Ishikawa (cell line): ENCODE measurements around the gene PPP1R9B.

Experiments
- CEBPB ChIP-seq: IDR thresholded peaks from 2 replicates; pipeline ENCODE4 v1.6.1; 2012
- CREB1 ChIP-seq: IDR thresholded peaks from 2 replicates; pipeline ENCODE4 v1.6.1; 2012; ENCODE audit warnings: low read depth
- EGR1 ChIP-seq: IDR thresholded peaks from 2 replicates; pipeline ENCODE4 v1.6.1; 2012
- EP300 ChIP-seq: IDR thresholded peaks from 2 replicates; pipeline ENCODE4 v1.6.1; 2012; ENCODE audit warnings: borderline replicate concordance
- FOXM1 ChIP-seq: IDR thresholded peaks from 2 replicates; pipeline ENCODE4 v1.6.1; 2012; ENCODE audit warnings: low read depth, borderline replicate concordance
- MAX ChIP-seq: IDR thresholded peaks from 2 replicates; pipeline ENCODE4 v1.6.1; 2012
- NFIC ChIP-seq: IDR thresholded peaks from 2 replicates; pipeline ENCODE4 v1.6.1; 2012
- RAD21 ChIP-seq: IDR thresholded peaks from 2 replicates; pipeline ENCODE4 v1.6.1; 2012; ENCODE audit warnings: low read depth
- REST ChIP-seq: IDR thresholded peaks from 2 replicates; pipeline ENCODE4 v1.6.1; 2012; ENCODE audit warnings: low read depth, mild to moderate bottlenecking
- TAF1 ChIP-seq: IDR thresholded peaks from 2 replicates; pipeline ENCODE4 v1.6.1; 2012; ENCODE audit warnings: low read depth, mild to moderate bottlenecking
- TCF12 ChIP-seq: IDR thresholded peaks from 2 replicates; pipeline ENCODE4 v1.6.1; 2012; ENCODE audit warnings: low read depth
- TEAD4 ChIP-seq: IDR thresholded peaks from 2 replicates; pipeline ENCODE4 v1.6.1; 2012
- USF1 ChIP-seq: IDR thresholded peaks from 2 replicates; pipeline ENCODE4 v1.6.1; 2012
- YY1 ChIP-seq: IDR thresholded peaks from 2 replicates; pipeline ENCODE4 v1.6.1; 2012; ENCODE audit warnings: low read depth
- ZBTB7A ChIP-seq: IDR thresholded peaks from 2 replicates; pipeline ENCODE4 v1.6.1; 2012; ENCODE audit warnings: low read depth

The PPP1R9B gene

GRCh38 chr17:50120475-50121253, 29.8 kb downstream of the PPP1R9B start:
- TF ChIP-seq EP300 (no peak), NFIC (no peak), TAF1 (no peak), CREB1 (no peak), MAX (no peak), RAD21 (no peak), TCF12 (no peak), EGR1 (no peak), YY1 (no peak), ZBTB7A (no peak), TEAD4 (no peak), CEBPB (no peak), REST (no peak), FOXM1 (no peak), USF1 (no peak)

GRCh38 chr17:50118828-50119218, 31.7 kb downstream of the PPP1R9B start:
- TF ChIP-seq MAX, result no peak
- TF ChIP-seq YY1, result no peak
- no peak for TF ChIP-seq NFIC
- TF ChIP-seq EGR1, result no peak
- TF ChIP-seq RAD21, result no peak
- TF ChIP-seq REST, result no peak
- TF ChIP-seq USF1, result no peak
- no peak for TF ChIP-seq CEBPB
- no peak for TF ChIP-seq TEAD4
- TF ChIP-seq FOXM1, result no peak
- TF ChIP-seq TAF1, result no peak
- no peak for TF ChIP-seq TCF12
- TF ChIP-seq EP300, result no peak
- TF ChIP-seq ZBTB7A, result no peak
- TF ChIP-seq CREB1, result no peak

GRCh38 chr17:50118076-50118827, 32.2 kb downstream of the PPP1R9B start:
- no peak for TF ChIP-seq TCF12
- TF ChIP-seq TAF1, result no peak

- no peak for TF ChIP-seq YY1
- TF ChIP-seq EGR1, result no peak
- no peak for TF ChIP-seq REST
- no peak for TF ChIP-seq TCF12
- TF ChIP-seq ZBTB7A, result no peak
- no peak for TF ChIP-seq EP300
- no peak for TF ChIP-seq CEBPB
- no peak for TF ChIP-seq USF1
- TF ChIP-seq TAF1, result no peak
- no peak for TF ChIP-seq FOXM1
- TF ChIP-seq NFIC, result no peak
- no peak for TF ChIP-seq TEAD4
- TF ChIP-seq RAD21, result no peak
- TF ChIP-seq CREB1, result no peak
- TF ChIP-seq MAX, result no peak
Observed at GRCh38 chr17:50117202-50118051, 33.0 kb downstream of the PPP1R9B start.
